Breast epithelium (tissue), 3 donors: ENCODE results near the gene CEP164.

Experiments used
- POLR2A ChIP-seq: fragments of 450-650 bp; IDR thresholded peaks from one replicate; pipeline ENCODE4 v1.6.1; 2016; ENCODE audit warnings: antibody characterized with exemption, mild to moderate bottlenecking, moderate library complexity
- POLR2AphosphoS5 ChIP-seq, 3 donors: sonication (generic); formaldehyde crosslinking; IDR thresholded peaks; one replicate each; pipeline ENCODE4 v1.6.1; 2017; ENCODE audit warnings: antibody characterized with exemption in 3 of 3

GRCh38 chr11:117415358-117415896 is 87.8 kb downstream of the CEP164 start:
- no peak for TF ChIP-seq POLR2A
- TF ChIP-seq POLR2AphosphoS5 (IDR thresholded peaks at IDR 0.05) = no peak
